HTERT RPE-1 (cell line): ENCODE results near the gene BNC2.
"Not testable (repeated sequence)": the region's sequence is repeated elsewhere in the genome, so short reads cannot be mapped to it uniquely, and the experiment has no call there.

ENCODE experiments used
- in situ Hi-C: fragments of 300-500 bp; cut with MboI; formaldehyde crosslinking; loops from 4 replicates; pipeline ENCODE4 v1.14.3; 2020; ENCODE audit warnings: low sequenced_read_pairs

Gene BNC2

DNA sequence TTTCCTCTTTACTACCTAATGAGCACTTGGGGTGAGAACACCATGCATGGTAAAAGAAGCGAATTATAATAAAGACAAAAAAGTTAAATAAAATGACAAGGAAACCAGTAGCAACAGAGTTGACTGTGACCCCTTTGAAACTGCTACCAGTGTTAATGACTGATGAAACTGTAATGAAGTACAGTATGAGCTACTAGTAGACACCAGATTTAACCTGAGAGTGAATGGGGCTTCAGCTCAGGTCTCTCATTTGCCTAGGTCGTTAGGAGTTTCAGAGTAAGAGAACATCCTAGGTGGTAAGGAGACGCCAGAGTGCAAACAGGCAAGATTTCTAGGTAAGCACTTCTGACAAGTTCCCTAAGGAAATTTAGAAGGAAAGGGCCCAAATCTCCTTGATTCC lies 346.4 kb downstream of the BNC2 start:
- in situ Hi-C loops = no loop called here

DNA sequence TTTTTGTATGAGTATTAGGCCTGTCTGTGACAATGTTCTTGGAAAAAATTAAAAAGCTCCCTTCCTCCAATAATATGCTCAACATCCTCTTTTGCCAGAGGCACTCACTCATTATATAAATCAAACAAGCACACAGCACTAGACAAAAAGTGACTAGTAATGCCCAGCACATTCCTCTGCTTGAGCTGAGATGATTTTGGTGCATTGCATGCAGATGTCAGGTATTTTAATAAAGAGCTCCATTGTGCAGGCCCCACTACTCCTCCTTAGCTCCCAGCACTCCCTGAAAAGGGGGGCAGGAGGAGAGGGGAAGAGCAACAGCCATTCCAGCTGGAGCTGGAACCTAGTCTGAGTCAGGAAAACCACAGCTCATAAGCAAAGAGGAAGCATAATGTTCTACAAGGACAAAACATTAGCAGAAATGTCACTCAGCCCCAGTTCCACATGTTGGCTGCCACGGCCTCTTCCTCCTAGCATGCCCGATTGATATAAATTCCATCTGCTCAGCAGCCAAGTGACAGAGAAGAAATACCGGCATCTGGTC lies 348.5 kb downstream of the BNC2 start:
- in situ Hi-C loops = no loop called here

DNA sequence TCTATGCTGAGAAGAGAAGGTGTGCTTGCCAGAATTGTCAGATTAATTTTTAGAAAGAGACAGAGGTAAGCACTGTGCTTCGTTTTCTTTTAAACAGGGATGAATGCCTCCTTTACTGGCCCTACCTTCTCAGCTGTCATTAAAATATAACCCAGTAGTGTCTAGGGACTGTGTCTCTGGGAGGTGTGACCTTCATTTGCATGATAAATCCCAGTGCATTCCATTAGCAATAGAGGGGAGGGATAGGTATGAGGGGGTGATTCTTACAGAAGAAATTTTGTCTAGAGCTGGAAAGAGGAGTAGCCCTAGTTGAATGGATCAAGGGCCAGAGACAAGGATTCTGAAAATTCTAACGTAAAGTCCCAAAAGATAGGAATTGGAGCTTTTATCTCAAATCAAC lies 351.5 kb downstream of the BNC2 start:
- in situ Hi-C loops = no loop called here

DNA sequence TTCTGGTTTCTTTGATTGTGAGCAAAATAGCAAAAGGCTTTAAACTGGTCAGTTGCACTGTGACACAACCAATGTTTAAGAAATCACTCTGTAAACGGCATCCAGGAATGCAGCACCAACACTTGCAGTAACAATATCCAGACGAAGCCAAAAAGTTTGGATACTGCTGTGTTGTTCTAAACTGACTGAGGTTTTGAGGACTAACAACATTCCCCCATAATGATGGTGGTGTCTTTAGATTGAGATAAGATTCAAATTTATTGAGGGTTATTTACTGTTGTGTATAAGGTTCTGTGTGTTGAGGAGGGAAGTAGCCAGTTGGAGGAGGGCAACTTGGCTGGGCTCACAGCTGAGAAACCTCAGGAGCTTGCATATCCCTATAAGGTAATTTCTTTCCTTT lies 353.6 kb downstream of the BNC2 start:
- in situ Hi-C loops = no loop called here

DNA sequence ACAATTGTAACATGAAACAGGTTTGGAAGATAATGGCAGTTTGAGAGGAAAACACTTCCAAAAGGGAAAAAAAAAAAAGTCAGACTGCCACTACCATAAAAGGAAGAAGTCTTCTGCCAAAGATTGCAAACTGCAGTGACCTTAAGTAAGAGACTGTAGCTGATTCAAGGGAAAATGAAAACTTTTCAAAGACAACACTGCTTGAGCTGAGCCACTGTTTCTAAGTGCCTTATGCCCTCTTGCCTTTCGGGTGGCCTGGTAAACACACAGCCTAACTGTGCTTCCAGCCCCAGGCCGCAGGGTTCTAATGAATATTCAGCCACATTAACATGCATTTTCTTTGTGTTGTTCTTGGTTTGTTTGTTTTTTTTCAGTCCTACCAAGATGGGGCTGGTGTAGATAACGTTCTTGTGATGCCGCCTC lies 354.6 kb downstream of the BNC2 start:
- in situ Hi-C loops = no loop called here

GRCh38 chr9:16515207-16515606 lies 355.3 kb downstream of the BNC2 start:
- in situ Hi-C loops = no loop called here

GRCh38 chr9:16514131-16514530 lies 356.3 kb downstream of the BNC2 start:
- in situ Hi-C loops = no loop called here

DNA sequence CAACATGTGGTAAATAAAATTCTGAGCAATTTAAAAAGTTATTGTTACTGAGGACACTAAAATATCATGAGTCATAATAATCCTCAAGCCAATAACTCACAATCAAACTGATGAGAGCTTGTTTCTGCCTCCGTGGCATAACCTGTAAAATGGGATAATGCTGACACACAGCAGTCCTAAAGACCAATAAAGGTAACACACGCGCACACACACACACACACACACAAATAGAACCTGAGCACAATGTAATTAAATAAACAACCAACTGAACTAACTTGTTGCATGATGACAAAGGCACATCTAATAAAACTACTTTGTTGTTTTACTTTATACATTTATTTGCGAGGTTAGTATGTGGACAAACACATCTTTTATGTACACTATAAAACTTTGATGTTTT lies 358.2 kb downstream of the BNC2 start:
- in situ Hi-C loops = no loop called here

DNA sequence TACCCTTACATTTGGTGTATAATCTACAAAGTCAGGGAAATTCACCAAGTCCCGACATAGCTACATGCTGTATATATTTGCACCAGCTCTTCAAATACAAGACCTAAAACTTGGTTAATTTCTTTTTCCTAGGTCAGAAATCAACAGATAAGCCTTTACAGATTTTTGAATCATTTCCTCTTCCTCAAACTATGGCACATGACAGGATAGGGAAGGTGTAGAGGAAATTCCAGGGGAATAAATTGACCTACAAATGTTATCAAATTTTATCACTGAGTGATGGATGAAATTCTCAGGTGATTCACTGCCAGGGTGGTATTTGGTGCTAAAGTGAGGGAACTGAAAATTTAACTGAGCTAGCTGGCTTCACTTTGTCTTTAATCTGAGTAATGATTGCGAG lies 360.0 kb downstream of the BNC2 start:
- in situ Hi-C loops = no loop called here

DNA sequence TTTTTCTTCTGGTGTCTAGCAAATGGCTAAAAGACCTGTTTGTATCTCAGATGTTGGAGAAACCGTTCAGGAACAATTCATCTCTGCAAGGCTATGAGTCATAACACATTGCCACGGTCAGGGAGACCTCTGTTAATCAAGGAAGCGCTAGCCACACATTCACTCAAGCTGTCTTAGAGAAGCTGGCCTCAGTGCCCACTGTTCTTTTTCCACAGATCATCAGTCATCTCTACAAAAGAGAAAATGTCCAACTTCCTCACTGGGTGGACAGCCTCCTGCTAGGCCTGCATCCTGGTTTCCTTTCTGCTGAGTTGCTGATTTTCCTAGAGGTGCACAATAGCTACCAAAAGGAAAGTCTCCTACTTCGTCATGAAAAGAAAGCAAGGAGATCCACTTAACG lies 360.5 kb downstream of the BNC2 start:
- in situ Hi-C loops = no loop called here

DNA sequence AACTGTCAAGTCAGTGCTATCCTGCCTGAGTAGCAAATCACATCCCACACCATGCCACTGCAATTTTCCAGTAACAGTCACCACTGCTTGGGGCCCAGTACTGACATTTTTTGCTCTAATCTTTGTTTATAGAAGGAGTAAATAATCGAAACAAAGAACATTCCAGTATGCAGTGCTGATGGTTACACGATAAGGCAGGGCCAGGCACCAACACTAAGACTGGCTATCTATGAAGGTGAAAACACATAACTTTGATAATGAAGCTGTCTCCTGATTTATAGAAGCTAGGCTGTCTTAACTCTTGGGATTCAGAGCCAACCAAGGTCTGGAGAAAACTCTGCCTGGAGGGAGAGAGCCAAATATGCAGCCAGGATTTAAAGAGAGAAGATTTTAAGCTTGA lies 365.3 kb downstream of the BNC2 start:
- in situ Hi-C loops = no loop called here

DNA sequence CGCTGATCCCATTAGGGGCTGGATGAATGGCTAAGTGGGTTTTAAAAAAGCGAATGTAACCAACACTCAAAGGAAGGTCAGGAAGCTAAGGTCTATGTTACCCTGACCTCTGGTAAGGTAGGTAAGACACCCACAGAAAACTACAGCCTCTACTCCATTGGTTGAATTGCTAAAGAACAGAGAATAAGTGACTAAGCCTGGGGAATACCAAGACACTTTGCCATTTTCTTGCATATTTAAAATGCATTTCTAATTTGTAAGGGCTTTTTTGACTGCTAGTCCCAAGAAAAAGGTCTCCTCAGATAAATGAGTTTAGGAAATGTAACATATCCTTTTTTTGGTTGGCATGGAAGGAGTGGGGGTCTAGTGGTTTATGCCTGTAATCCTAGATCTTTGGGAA lies 368.7 kb downstream of the BNC2 start:
- in situ Hi-C loops = no loop called here

DNA sequence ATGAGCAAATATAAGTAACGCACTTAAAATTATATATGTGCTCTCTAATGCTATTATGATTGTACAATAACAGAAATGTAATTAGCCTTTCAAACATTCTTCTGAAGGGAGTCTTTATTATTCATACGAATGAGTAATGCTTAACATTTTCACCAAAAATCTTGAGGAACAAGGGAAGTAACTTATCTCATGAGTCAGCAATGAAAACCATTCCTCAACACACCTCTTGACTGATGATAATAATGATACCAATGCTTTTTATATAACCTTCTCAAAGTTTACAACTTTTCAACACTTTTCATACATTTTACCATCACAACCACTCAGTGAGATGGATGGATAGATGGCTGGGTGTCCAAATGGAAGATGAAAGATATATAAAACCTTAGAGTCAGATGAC lies 369.3 kb downstream of the BNC2 start:
- in situ Hi-C loops = no loop called here

DNA sequence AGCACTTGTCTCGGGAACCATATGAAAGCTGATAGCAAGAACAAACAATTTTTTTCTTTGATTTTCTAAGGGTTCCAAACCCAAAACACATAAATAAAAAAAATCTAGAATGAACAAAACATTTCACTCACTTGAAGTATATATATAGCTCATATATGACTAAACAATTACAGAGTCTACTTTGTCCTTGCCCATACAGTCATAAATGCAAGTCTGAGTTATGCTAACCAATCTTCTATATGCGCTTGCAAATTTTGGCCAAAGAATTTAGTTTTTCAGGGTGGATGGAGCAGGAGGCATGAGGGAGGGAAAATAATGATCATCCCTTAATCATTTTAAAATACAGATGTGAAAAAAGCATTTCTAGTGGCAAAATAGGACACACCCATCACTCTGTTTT lies 370.1 kb downstream of the BNC2 start:
- in situ Hi-C loops = no loop called here

GRCh38 chr9:16499892-16500291 lies 370.6 kb downstream of the BNC2 start:
- in situ Hi-C loops = no loop called here

- in situ Hi-C loops = no loop called here
Measured at GRCh38 chr9:16496908-16497307, 373.6 kb downstream of the BNC2 start.

DNA sequence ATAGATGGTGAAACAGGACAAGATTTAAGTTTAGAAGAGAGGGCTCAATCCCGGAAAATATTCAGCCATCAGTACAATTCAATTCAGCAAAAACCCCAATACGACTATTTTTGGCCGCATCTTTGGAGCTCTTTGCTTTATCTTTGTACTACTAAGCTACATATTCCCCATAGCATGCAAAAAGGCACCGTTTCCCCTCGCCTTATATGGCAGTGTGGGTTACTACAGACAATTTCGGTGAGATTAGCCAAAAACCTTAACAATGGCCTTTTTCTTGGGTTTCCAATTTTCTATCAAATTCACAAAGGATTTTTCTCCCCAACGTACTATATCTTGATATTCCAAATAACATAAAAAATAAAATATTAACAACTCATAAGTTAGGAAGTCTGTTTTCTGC lies 382.6 kb downstream of the BNC2 start:
- in situ Hi-C loops = no loop called here

GRCh38 chr9:16485575-16486321 lies 384.7 kb downstream of the BNC2 start:
- in situ Hi-C loops = no loop called here

DNA sequence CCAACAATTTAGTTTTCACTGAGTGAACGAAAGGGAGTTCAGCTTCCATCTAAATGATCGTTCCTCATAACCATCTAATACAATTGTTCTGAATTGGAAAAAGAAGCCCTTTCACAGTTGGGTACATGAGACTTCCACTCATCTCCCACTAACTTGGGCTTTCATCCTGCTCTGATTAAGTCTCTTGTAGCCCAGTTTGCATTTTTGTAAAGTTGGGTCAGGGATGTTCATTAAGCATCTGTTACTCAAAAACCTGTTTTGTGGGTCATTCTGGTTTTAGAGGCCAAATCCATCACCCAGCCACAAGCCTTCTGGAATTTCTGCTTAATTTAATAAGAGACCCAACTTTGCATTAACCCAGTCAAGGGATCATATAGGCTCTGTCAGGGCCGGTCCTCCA lies 385.3 kb downstream of the BNC2 start:
- in situ Hi-C loops = no loop called here

- in situ Hi-C loops = no loop called here
Measured at GRCh38 chr9:16484744-16485143, 385.7 kb downstream of the BNC2 start.

DNA sequence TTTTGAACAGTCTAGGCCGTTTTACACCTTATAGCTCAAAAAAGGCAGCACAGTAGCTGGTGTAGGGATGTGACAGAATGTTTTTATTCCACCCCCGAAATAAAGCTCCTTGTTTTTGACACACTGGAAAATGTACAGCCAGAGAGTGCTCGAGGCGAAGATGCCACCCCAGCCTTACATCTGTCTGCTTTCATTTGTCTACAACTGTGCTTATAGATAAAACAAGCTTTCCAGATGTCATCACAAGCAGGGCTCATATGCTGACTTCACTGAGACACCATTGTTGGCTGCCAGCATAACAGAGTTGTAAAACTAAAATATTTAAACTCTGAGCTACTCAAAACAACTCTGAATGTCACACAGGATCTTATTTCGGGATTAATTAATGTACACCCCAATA lies 386.3 kb downstream of the BNC2 start:
- in situ Hi-C loops = no loop called here

DNA sequence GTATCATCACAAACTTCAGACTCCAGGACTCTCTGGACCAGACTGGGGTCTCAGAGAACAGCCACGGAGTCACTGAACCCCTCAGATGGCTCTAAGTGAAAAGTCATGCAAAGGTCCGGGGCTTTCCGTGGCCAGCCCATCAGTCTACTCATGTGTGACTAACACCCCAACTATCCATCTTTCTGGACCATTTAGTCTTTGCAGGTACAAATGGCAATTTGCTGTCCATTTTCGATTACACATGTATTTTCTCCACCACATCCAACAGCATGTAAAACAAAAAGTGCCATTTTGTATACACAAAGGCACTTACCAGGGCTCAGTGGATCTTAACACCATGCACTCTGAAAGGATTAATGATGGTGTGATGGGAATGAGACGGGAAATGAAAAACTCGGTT lies 387.7 kb downstream of the BNC2 start:
- in situ Hi-C loops = no loop called here

- in situ Hi-C loops = not testable (repeated sequence)
Measured at GRCh38 chr9:16480584-16480983, 389.9 kb downstream of the BNC2 start.
